SJCRH30 (cell line): ENCODE measurements around the gene TCERG1L. TPM values are rescaled to one million over a fixed set of nuclear protein-coding genes. Genes with fewer than 3 reads are reported as not detected.

Source experiments
- DNase-seq, 2 experiments: peaks; one replicate each; pipeline ENCODE4 v3.0.0-alpha.2; 2015 to 2020
- H3K27ac ChIP-seq: fragments of 250-450 bp; sonication (Bioruptor Pico); 2 replicates; pipeline ENCODE4 v1.5.1; 2020; ENCODE audit warnings: mild to moderate bottlenecking, moderate library complexity
- H3K27me3 ChIP-seq: fragments of 250-450 bp; sonication (Bioruptor Pico); 2 replicates; pipeline ENCODE4 v1.5.1; 2020; ENCODE audit warnings: mild to moderate bottlenecking, moderate library complexity
- H3K36me3 ChIP-seq: fragments of 250-450 bp; sonication (Bioruptor Pico); 2 replicates; pipeline ENCODE4 v1.5.1; 2020; ENCODE audit warnings: mild to moderate bottlenecking, moderate library complexity
- H3K4me1 ChIP-seq: fragments of 250-450 bp; sonication (Bioruptor Pico); 2 replicates; pipeline ENCODE4 v1.5.1; 2020; ENCODE audit warnings: mild to moderate bottlenecking, moderate library complexity
- H3K4me3 ChIP-seq: fragments of 250-450 bp; sonication (Bioruptor Pico); 2 replicates; pipeline ENCODE4 v1.5.1; 2020; ENCODE audit warnings: mild to moderate bottlenecking, moderate library complexity
- H3K9me3 ChIP-seq: fragments of 250-450 bp; sonication (Bioruptor Pico); replicated peaks from 2 replicates; pipeline ENCODE4 v1.5.1; 2020; ENCODE audit warnings: mild to moderate bottlenecking, moderate library complexity
- total RNA-seq: library from RNA; depleted of rRNA; stranded (reverse); fragments of >200 nt; shearing (Covaris generic); gene quantifications from 2 replicates; pipeline ENCODE4 v1.2.3, GENCODE V29; 2014

TCERG1L gene
- total RNA-seq, 1 experiment from 2014 or later: not detected

DNA sequence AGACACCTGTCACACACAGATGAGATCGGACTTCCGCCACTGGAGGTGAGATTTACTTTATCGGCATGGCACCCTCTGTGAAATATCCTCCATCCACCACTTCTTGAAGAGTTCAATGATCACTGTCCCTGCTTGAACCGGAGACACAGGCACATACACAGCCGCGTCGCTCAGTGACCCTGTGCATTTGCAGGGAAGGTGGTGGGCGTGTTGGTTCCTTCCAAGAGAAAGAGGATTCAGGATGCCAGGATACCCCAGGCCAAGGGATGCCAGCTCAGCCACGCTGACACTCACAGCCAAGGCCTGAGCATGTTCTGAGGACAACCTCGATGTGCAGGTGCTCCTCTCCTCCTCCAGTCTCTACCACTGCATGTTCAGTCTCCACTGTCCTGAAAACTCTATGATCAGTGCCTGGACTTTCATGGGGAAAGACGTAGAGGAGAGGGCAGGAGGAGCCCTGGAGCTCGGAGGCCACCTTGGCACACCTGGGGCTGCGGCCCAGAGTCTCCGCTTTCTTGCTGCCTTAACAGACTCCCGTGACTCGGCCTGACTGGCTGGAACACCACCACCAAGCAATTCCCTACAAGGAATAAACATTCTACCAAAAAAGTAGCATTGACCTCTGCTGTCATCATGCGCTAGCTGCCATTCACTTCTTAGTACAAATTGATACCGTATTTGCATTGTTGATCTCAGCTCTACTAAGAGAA, 115.2 kb downstream of the TCERG1L start:
- Histone ChIP-seq H3K27me3 (no peaks in the 10 kb centered on the region), H3K9me3 (no peaks in the 10 kb centered on the region), H3K4me1 (no peaks in the 10 kb centered on the region), H3K4me3 (no peak overlapping the region), H3K36me3 (no peaks in the 10 kb centered on the region), H3K27ac (no peak overlapping the region)
- DNase-seq: no peak

DNA sequence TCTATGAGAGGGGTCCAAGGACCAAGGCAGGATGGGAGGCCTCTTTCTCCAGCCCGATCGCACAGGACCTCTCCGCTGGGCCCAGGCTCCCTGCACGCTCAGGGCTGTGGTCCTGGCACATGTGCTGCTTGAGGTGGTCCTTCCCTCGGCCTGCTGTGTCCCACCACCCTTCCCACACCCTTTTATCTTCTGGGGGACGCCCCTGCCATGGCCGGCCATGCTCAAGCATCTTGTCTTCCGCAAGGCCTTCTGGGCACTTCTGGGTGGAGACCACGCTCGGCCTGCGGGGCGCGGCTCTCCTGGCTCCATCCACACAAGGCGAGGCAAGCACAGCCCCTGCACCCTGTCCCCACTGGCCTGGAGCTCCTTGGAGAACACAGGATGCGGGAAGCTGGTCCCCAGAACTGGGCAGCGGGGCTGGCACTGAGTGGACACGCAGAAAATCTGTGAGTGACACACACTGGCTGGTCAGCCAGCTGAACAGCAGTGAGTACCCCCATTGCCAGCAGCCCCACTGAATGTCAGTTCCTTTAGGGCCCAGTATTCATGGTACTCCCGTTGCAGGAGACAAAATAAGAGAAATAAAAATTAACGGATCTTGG, 115.9 kb downstream of the TCERG1L start:
- no peaks in the 10 kb centered on the region for H3K4me1 ChIP-seq
- H3K4me3 ChIP-seq: no peak overlapping the region
- no peaks in the 10 kb centered on the region for H3K27me3 ChIP-seq
- no peaks in the 10 kb centered on the region for H3K36me3 ChIP-seq
- no peak overlapping the region for H3K27ac ChIP-seq
- DNase-seq: no peak
- H3K9me3 ChIP-seq: no peaks in the 10 kb centered on the region

DNA sequence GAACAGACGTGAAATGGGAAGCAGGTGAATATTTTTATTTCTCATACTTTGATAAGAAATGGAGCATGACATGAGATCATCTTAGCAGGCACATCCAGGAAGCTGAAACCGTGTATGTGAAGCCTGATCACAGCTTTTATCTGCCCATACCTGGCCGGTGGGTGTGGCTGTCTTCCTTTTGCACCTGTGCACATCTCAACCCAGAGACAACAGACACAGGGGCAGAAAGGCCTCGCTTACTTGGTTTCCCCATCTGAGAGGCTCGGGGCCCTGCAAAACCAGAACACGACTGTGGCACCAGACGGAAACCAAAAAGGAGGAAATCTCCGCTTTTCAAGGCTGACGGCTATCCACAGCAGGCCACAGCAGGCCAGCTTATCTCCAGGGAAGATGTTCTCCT, 116.4 kb downstream of the TCERG1L start:
- no peaks in the 10 kb centered on the region for H3K4me1 ChIP-seq
- no peaks in the 10 kb centered on the region for H3K36me3 ChIP-seq
- no peak overlapping the region for H3K4me3 ChIP-seq
- H3K9me3 ChIP-seq: no peaks in the 10 kb centered on the region
- H3K27me3 ChIP-seq: no peaks in the 10 kb centered on the region
- no peak for DNase-seq
- H3K27ac ChIP-seq: no peak overlapping the region

DNA sequence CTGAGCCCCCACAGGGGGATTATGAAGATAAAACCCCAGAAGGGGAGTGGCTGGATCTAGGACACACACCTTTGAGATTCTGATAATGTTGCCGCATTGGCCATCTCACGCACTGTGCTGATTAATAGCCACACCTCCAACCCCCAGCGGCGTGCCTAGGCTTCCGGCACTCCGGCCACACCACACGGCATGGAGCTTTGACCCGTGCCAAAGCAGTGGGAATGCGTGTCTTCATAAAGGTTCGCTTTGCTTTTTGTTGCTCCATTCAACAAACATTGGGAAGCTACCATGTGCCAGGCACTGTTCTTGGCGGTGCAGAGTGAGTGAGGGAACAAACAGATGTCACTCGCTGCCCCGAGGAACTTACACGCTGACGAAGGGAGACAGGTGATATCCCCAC, 117.6 kb downstream of the TCERG1L start:
- H3K4me1 ChIP-seq: no peaks in the 10 kb centered on the region
- no peak overlapping the region for H3K4me3 ChIP-seq
- H3K9me3 ChIP-seq: no peaks in the 10 kb centered on the region
- H3K27ac ChIP-seq: no peak overlapping the region
- DNase-seq: no peak
- no peaks in the 10 kb centered on the region for H3K27me3 ChIP-seq
- H3K36me3 ChIP-seq: no peaks in the 10 kb centered on the region

DNA sequence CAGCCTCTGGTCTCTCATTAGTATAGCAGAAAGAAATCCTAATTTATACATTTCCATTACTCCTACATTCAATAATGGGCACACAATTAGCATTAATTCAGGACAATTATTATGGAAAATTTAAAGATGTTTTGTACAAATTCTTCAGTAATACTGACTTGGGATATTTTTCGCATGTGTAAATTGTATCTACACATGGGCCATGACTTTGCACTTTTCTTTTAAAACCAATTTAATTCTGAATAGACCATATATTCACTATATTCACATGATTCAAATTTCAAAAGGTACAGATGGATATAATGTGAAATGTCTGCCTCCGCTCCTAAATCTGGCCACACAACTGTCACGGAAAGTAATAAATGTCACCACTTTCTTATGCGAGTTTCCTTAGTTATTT, 123.0 kb downstream of the TCERG1L start:
- H3K4me3 ChIP-seq: no peak overlapping the region
- no peaks in the 10 kb centered on the region for H3K36me3 ChIP-seq
- no peaks in the 10 kb centered on the region for H3K4me1 ChIP-seq
- no peak overlapping the region for H3K27ac ChIP-seq
- no peaks in the 10 kb centered on the region for H3K27me3 ChIP-seq
- no peaks in the 10 kb centered on the region for H3K9me3 ChIP-seq
- no peak for DNase-seq

DNA sequence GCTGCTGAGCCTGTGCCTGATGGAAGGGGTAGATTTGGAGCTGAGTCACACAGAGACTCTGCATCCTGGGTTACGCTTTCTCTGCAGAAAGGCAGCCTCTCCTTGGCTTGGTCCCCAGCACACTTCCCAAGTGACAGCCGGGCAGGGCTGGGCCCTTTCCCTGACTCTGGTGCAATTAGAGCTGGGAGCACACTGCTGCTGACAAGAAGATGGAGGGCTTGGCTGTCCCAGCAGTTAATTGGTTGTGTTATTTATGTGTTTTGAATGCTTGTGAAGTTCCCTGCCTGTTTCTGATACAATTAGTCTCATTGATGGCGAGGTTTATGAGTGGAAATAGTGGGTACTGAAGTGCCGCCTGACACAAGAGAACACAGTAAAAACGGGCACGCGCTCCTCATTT, 123.6 kb downstream of the TCERG1L start:
- Histone ChIP-seq H3K4me3 (no peak overlapping the region), H3K4me1 (no peaks in the 10 kb centered on the region), H3K27me3 (no peaks in the 10 kb centered on the region), H3K9me3 (no peaks in the 10 kb centered on the region), H3K36me3 (no peaks in the 10 kb centered on the region), H3K27ac (no peak overlapping the region)
- no peak for DNase-seq

DNA sequence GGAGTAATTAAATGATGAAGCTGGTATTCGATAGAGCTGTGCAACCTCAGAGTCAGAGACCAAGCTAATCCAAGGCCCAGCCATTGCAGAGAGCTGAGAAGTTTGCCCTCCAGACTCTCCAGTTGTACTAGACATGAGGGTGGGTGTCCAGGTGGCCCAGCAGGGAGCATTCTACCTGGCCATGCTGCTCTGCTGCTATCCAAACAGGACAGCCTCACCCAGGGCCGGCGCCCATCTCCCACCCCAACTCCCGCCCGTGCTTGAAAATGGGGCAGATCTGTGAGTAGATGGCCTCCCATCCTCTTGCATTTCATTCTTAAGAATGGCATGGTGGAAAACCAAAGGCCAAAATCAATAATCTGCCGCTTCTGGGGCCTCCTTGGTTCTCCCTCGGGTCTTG, 124.2 kb downstream of the TCERG1L start:
- DNase-seq: no peak
- no peak overlapping the region for H3K27ac ChIP-seq
- no peak overlapping the region for H3K4me3 ChIP-seq
- H3K36me3 ChIP-seq: no peaks in the 10 kb centered on the region
- H3K9me3 ChIP-seq: no peaks in the 10 kb centered on the region
- H3K4me1 ChIP-seq: no peaks in the 10 kb centered on the region
- H3K27me3 ChIP-seq: no peaks in the 10 kb centered on the region

DNA sequence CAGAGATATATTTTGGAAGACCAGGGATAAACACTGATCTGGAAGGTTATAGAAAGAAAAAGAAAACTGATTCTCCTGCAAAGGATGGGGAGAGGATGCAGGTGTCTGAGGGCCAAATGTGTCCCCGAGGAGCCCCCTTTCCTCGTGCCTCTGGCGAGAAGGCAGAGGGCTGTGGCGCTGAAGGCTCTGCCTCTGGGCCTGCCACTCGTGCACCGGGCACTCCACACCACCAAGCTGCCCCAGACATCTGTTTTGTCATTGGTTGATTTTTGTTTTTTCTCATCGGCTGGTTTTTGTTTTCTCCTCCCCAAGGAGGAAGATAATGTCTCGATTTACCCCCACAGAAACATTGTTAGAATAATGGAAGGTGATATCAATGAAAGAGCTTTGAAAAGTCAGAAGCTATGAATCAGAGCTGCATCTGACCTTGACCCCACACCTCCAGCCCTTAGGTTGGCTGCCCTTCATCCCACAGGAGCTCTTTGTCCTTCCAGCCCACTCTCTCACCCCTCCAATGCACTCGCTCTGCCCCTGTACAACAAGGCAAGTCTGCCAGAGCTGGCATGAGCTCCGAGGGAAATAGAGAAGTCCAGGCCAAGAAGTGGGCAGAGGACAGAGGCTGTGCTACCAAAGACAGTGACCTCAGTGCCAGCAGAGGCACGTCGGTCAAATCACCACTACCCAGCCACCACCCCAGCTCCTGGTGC, 124.8 kb downstream of the TCERG1L start:
- H3K27ac ChIP-seq: no peak overlapping the region
- H3K4me1 ChIP-seq: no peaks in the 10 kb centered on the region
- H3K9me3 ChIP-seq: no peaks in the 10 kb centered on the region
- H3K27me3 ChIP-seq: no peaks in the 10 kb centered on the region
- H3K36me3 ChIP-seq: no peaks in the 10 kb centered on the region
- no peak for DNase-seq
- H3K4me3 ChIP-seq: no peak overlapping the region

DNA sequence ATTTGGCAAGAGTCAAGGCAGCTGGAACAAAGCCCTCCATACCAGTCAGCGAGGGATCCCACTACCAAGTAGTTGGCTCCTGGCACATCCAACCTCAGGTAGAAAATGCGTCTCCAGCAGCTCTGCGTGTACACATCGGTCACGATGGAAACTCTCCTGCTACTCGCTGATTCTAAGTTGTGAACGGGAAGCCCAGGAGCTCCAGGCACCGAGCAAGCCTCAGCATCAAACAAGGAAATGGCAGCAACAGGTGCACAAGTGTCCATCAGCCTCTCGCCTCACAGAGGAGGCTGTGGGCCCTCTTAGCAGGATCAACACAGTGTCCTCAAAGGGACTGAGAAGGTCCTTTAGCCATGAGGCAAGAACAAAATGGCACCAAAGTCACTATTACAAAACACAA, 127.0 kb downstream of the TCERG1L start:
- no peak for DNase-seq
- Histone ChIP-seq H3K27ac (no peak overlapping the region), H3K36me3 (no peaks in the 10 kb centered on the region), H3K4me3 (no peak overlapping the region), H3K4me1 (no peaks in the 10 kb centered on the region), H3K27me3 (no peaks in the 10 kb centered on the region), H3K9me3 (no peaks in the 10 kb centered on the region)

DNA sequence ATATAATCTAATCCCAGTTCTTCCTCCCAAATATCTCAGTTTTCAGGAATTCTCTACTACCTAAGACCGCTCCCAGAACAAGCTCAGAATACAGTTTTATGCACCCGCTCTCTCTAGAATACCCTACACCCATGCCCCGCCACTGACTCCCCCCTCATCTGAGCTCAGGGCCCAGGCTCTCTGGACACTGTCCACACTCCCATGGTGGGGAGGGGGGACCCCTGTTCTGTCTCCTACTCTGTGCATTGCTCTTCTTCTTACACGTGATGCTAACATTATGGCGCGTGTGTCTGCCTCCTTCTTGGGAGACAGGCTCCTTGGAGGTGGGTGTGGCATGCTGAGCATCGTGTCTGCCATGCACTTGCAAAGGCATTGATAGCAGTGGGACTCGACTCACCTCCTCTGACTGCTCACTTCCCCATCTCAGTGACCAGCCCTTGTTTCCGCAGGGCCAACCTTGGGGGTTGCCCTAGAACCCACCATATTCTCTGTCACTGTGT, 127.9 kb downstream of the TCERG1L start:
- Histone ChIP-seq H3K36me3 (no peaks in the 10 kb centered on the region), H3K27me3 (no peaks in the 10 kb centered on the region), H3K9me3 (no peaks in the 10 kb centered on the region), H3K4me3 (no peak overlapping the region), H3K4me1 (no peaks in the 10 kb centered on the region), H3K27ac (no peak overlapping the region)
- no peak for DNase-seq

DNA sequence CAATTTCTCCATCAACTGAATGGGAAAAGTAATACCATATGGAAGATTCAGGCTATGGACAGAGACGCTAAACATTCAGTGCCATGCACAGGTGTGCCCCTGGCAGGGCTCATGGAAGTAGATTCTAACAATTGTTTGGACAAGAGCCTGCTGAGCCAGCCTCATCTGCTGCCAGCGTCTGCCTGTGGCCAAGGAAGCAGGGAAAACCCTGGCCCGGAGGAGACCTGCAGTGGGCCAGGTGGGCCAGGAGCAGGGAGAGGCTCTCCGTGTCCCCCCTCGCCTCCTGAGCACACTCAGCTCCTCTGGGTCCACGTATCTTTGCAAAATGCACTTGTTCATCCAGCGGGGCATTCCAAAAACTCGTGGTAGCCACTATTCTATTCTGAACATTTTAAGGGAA, 130.1 kb downstream of the TCERG1L start:
- Histone ChIP-seq H3K27ac (no peak overlapping the region), H3K27me3 (no peaks in the 10 kb centered on the region), H3K4me1 (no peaks in the 10 kb centered on the region), H3K9me3 (no peaks in the 10 kb centered on the region), H3K4me3 (no peak overlapping the region), H3K36me3 (no peaks in the 10 kb centered on the region)
- no peak for DNase-seq

DNA sequence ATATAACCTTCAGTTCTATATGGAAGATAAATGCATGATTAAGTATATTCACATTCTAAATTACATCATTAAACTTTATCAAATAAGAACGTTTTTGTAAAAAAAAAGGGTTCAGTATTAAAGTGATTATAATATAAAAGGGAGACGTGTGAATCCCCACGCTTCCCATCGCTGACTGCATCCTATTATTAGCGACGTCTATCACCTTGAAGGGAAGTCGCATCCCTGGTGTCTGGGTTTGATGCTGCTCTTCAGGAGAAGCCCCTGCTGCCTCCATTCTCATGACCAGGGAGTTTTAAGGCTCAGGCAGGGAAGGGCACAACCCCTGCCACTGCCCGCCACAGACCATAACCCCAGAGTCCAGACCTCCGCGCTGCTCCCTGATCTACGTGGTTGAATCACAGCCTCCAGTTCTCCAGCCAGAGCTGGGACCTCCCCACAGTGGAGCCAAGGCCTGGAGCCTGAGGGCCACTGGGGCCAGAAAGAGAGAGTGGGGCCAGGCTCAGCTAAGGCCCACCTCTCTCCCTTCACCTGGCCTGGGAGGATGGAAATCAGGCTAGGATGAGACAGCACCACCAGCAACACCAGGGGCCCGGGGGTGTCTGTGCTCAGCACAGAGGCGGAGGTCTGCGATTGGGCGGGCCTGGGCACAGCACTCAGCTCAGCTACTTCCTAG, 130.6 kb downstream of the TCERG1L start:
- no peaks in the 10 kb centered on the region for H3K9me3 ChIP-seq
- no peaks in the 10 kb centered on the region for H3K27me3 ChIP-seq
- H3K36me3 ChIP-seq: no peaks in the 10 kb centered on the region
- DNase-seq: no peak
- H3K4me3 ChIP-seq: no peak overlapping the region
- no peak overlapping the region for H3K27ac ChIP-seq
- no peaks in the 10 kb centered on the region for H3K4me1 ChIP-seq

DNA sequence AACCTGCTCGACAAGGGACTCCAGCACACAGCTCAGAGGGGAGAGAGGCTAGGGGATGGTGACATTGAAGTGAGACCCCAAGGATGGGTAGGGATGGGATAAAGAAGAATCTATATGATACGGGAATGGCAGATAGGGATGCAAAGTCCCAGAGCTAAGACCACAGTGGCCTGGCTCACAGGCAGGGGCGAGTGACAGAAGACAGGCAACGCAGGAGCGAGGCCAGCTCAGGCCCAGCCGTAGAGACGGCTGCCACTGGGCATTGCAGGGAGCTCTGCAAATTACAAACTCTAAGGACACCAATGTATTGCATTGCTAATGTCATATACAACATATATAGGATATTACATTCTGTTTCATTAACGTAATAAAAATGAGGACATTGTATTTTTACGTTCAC, 131.4 kb downstream of the TCERG1L start:
- Histone ChIP-seq H3K27me3 (no peaks in the 10 kb centered on the region), H3K4me1 (no peaks in the 10 kb centered on the region), H3K27ac (no peak overlapping the region), H3K4me3 (no peak overlapping the region), H3K9me3 (no peaks in the 10 kb centered on the region), H3K36me3 (no peaks in the 10 kb centered on the region)
- DNase-seq: no peak

DNA sequence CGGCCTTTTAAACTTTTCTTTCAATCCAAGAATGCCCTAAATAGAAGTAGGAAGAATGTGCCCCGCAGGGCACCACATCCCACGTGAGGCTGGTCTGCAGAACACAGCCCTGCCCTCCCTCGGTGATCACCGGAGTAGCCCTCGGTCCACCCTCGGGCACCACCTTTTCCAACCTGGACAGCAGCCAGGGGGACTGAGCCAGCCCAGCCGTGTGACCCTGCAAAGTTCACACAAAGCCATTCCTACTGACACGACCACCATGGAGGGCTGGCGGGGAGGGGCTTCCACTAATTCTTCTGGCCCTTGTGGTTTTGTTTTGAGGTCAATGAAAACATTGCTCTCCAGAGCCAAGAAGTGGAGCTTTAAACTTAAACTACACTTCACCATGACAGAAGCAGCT, 132.2 kb downstream of the TCERG1L start:
- H3K4me1 ChIP-seq: no peaks in the 10 kb centered on the region
- H3K27ac ChIP-seq: no peak overlapping the region
- H3K9me3 ChIP-seq: no peaks in the 10 kb centered on the region
- H3K36me3 ChIP-seq: no peaks in the 10 kb centered on the region
- H3K4me3 ChIP-seq: no peak overlapping the region
- no peak for DNase-seq
- H3K27me3 ChIP-seq: no peaks in the 10 kb centered on the region
